Tibial nerve (tissue), 4 donors: ENCODE results near the gene GAL3ST3. TPM values are rescaled to one million over a fixed set of nuclear protein-coding genes. Genes with fewer than 3 reads are reported as not detected.
"Not testable (repeated sequence)": the region's sequence is repeated elsewhere in the genome, so short reads cannot be mapped to it uniquely, and the experiment has no call there.

ENCODE experiments used
- DNase-seq, 2 donors: peaks; one replicate each; pipeline ENCODE4 v3.0.0-alpha.2; 2019; ENCODE audit warnings: low spot score in 2 of 2
- H3K27ac ChIP-seq, 4 donors: fragments of 200-600 bp; sonication (generic) in 3 of 4; one replicate each; pipeline ENCODE4 v1.5.1; 2017 to 2019; ENCODE audit warnings: mild to moderate bottlenecking in 1 of 4
- H3K27me3 ChIP-seq, 2 donors: fragments of 200-600 bp; sonication (generic) in 1 of 2; one replicate each; pipeline versions ENCODE4 v1.5.1 to v1.6.0; 2017 to 2019
- H3K36me3 ChIP-seq, 3 donors: fragments of 200-600 bp; sonication (generic); one replicate each; pipeline ENCODE4 v1.5.1; 2018 to 2019
- H3K4me1 ChIP-seq, 4 donors: fragments of 200-600 bp; sonication (generic) in 3 of 4; one replicate each; pipeline ENCODE4 v1.5.1; 2017 to 2019
- H3K4me3 ChIP-seq, 4 donors: fragments of 200-600 bp; sonication (generic) in 3 of 4; one replicate each; pipeline ENCODE4 v1.5.1; 2017 to 2019; ENCODE audit warnings: mild to moderate bottlenecking in 1 of 4, moderate library complexity in 1 of 4
- H3K9me3 ChIP-seq, 4 donors: fragments of 200-600 bp; sonication (generic) in 3 of 4; one replicate each; pipeline ENCODE4 v1.5.1; 2017 to 2019
- EP300 ChIP-seq, 2 donors: sonication (generic); formaldehyde crosslinking; IDR thresholded peaks; one replicate each; pipeline ENCODE4 v1.6.1; 2017; ENCODE audit warnings: antibody characterized with exemption in 2 of 2, mild to moderate bottlenecking in 1 of 2
- POLR2A ChIP-seq, 2 donors: fragments of 450-650 bp; IDR thresholded peaks; one replicate each; pipeline ENCODE4 v1.6.1; 2017; ENCODE audit warnings: antibody characterized with exemption in 2 of 2, mild to moderate bottlenecking in 2 of 2, moderate library complexity in 2 of 2
- WGBS, 2 donors: methylation state at CpG; one replicate each; pipeline ENCODE4 v1.1.5; 2018; 5-methylcytosine and 5-hydroxymethylcytosine counted together
- total RNA-seq, 4 donors: library from RNA; depleted of rRNA; stranded (reverse); fragments of >200 nt; gene quantifications; one replicate each; pipeline ENCODE4 v1.1.0, GENCODE V29; 2016
- TF ChIP-seq, protein P1 (sequence below), 5 experiments: fragments of 200-600 bp in 3 of 5; fragments of 450-650 bp in 2 of 5; sonication (generic) in 3 of 5; IDR thresholded peaks; one replicate each; pipeline ENCODE4 v1.5.1; 2016 to 2019; ENCODE audit warnings: antibody characterized with exemption in 5 of 5, mild to moderate bottlenecking in 3 of 5, moderate library complexity in 2 of 5

The GAL3ST3 gene
- not detected for total RNA-seq

DNA sequence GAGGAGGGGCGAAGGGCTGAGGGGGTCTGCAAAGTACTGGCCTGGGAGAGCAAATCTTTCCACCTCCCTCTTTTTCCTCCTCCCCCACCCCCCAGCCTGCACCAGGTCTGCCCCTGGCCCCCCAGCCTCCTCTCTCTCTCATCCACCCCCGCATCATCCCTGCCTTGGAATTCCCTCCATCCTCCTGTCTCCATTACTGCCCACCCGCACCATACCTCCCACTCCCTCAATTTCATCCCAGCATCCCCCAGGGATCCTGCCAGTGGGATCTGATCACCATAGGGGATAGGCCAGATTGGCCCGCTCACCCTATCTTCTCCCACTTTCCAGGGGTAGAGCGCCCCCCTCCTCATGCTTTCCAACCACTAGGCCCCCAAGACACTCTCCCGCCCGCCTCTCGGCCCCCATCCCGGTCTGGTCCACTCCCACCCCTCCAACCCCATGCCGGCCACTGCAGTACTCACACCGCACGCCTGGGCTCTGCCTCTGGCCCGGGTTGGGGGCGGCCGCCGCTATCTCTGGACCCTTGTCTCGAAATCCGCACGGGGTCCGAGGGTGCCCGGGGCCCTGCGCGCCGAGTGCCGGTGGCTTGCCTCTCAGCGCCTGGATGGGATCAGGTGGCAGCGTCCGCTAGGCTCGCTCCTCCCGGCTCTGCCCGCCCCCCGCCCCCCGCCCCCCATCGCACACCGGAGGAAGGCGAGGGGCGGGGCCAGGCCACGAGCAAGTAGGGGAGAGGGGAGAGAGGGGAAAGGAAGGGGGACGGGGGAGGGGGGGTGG lies at the start of gene GAL3ST3:
Gene GAL3ST3, minus strand, starts transcription at position 615 of the 777 bp plus-strand sequence. CDS start 3,746 bp downstream, outside the sequence.
- Histone ChIP-seq H3K4me3 (peak within 1 kb of the TSS in 1 of 4 donors; percentile 28), H3K27ac (peak within 1 kb of the TSS in 3 of 4 donors; percentile 18 to 51 (median 22))

GRCh38 chr11:66092125-66092524 lies 43.2 kb upstream of the GAL3ST3 start:
- WGBS, 2 donors = 92 to 100% methylated on average over 2 of the region's 2 CpGs

More for the DNA sequence above, at the start of gene GAL3ST3:
- peaks cover 0 to 38% (median 19%) of the 10 kb centered on the region in 4 donors for H3K4me1 ChIP-seq
- 8 to 12% methylated on average over 26 to 36 of the region's 39 CpGs for WGBS, 2 donors
- H3K27me3 ChIP-seq = peaks cover 0 to 23% of the 10 kb centered on the region in 2 donors
- TF ChIP-seq EP300 (IDR thresholded peaks at IDR 0.05) (no peak), POLR2A (IDR thresholded peaks at IDR 0.05) (no peak)
- TF ChIP-seq, protein P1, sequence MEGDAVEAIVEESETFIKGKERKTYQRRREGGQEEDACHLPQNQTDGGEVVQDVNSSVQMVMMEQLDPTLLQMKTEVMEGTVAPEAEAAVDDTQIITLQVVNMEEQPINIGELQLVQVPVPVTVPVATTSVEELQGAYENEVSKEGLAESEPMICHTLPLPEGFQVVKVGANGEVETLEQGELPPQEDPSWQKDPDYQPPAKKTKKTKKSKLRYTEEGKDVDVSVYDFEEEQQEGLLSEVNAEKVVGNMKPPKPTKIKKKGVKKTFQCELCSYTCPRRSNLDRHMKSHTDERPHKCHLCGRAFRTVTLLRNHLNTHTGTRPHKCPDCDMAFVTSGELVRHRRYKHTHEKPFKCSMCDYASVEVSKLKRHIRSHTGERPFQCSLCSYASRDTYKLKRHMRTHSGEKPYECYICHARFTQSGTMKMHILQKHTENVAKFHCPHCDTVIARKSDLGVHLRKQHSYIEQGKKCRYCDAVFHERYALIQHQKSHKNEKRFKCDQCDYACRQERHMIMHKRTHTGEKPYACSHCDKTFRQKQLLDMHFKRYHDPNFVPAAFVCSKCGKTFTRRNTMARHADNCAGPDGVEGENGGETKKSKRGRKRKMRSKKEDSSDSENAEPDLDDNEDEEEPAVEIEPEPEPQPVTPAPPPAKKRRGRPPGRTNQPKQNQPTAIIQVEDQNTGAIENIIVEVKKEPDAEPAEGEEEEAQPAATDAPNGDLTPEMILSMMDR (IDR thresholded peaks at IDR 0.05) = no peak
- DNase-seq = no peak
- H3K36me3 ChIP-seq = peaks cover 0 to 2% (median 0%) of the 10 kb centered on the region in 3 donors
- no peaks in the 10 kb centered on the region for H3K9me3 ChIP-seq

DNA sequence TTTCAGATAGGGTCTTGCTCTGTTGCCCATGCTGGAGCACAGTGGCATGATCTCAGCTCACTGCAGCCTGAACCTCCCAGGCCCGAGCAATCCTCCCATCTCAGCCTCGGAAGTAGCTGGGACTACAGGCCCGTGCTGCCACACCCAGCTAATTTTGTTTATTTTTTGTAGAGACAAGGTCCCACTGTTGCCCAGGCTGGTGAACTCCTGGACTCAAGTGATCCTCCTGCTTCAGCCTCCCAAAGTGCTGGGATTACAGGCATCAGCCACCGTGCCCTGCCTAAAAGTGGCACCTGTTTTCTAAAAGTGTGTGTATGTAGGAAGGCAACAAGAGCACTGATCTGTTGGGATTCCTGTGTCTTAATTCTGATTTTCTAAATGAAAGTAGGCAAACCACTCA lies 41.3 kb upstream of the GAL3ST3 start:
- Histone ChIP-seq H3K36me3 (no peaks in the 10 kb centered on the region), H3K9me3 (no peaks in the 10 kb centered on the region), H3K4me3 (no peak overlapping the region), H3K27ac (no peak overlapping the region), H3K4me1 (peaks cover 0 to 17% (median under 1%) of the 10 kb centered on the region in 4 donors), H3K27me3 (no peaks in the 10 kb centered on the region)
- no peak for DNase-seq
- TF ChIP-seq, protein P1 (IDR thresholded peaks at IDR 0.05) = no peak
- TF ChIP-seq EP300 (IDR thresholded peaks at IDR 0.05) (no peak), POLR2A (IDR thresholded peaks at IDR 0.05) (no peak)
- 89 to 90% methylated on average over 4 of the region's 4 CpGs for WGBS, 2 donors

More at GRCh38 chr11:66092125-66092524, 43.2 kb upstream of the GAL3ST3 start:
- H3K9me3 ChIP-seq, DNase-seq, H3K4me3 ChIP-seq, H3K27ac ChIP-seq, H3K36me3 ChIP-seq, H3K4me1 ChIP-seq, H3K27me3 ChIP-seq: not testable (repeated sequence)

GRCh38 chr11:66089067-66089466 lies 40.1 kb upstream of the GAL3ST3 start:
- H3K27me3 ChIP-seq = no peaks in the 10 kb centered on the region
- TF ChIP-seq EP300 (IDR thresholded peaks at IDR 0.05) (no peak), POLR2A (IDR thresholded peaks at IDR 0.05) (no peak)
- TF ChIP-seq, protein P1 (IDR thresholded peaks at IDR 0.05) = no peak

DNA sequence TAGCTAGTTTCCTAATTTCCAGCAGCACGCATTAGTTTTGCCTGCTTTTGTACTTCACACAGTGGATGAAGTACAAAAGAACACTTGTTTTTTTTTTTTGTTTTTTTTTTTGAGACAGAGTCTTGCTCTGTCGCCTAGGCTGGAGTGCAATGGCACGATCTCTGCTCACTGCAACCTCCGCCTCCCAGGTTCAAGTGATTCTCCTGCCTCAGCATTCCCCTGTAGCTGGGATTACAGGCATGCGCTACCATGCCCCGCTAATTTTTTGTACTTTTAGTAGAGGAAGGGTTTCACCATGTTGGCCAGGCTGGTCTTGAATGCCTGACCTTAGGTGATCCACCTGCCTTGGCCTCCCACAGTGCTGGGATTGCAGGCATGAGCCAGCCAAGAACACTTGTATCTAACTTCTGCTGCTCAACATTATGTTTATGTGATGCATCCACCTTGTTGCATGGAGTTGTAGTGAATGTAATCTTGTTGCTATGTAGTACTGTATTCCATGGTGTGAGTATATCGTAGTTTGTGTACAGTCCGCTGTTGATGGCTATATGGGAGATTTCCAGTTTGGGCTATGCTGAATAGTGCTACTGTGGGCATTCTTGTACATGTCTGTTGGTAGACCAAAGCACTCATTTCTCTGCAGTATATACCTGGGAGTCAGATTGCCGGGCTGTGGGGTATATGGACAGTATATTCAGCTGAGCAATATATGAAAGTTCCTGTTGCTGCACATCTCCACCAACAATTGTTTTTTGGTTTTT lies 38.4 kb upstream of the GAL3ST3 start:
- Histone ChIP-seq H3K9me3 (no peaks in the 10 kb centered on the region), H3K27me3 (no peaks in the 10 kb centered on the region), H3K4me1 (peaks cover 0 to 43% (median 15%) of the 10 kb centered on the region in 4 donors), H3K36me3 (no peaks in the 10 kb centered on the region), H3K27ac (peak overlapping the region in 2 of 4 donors; percentile 67 to 68), H3K4me3 (no peak overlapping the region)
- TF ChIP-seq POLR2A (IDR thresholded peaks at IDR 0.05) = no peak
- no peak for TF ChIP-seq EP300 (IDR thresholded peaks at IDR 0.05)
- TF ChIP-seq, protein P1 (IDR thresholded peaks at IDR 0.05) = no peak
- no peak for DNase-seq
- 68 to 70% methylated on average over 9 of the region's 9 CpGs for WGBS, 2 donors

More at GRCh38 chr11:66089067-66089466, 40.1 kb upstream of the GAL3ST3 start:
- peaks cover 0 to 25% (median 3%) of the 10 kb centered on the region in 4 donors for H3K4me1 ChIP-seq
- no peak overlapping the region for H3K4me3 ChIP-seq
- H3K27ac ChIP-seq = no peak overlapping the region
- 51 to 70% methylated on average over 3 of the region's 3 CpGs for WGBS, 2 donors
- H3K36me3 ChIP-seq = no peaks in the 10 kb centered on the region
- H3K9me3 ChIP-seq = no peaks in the 10 kb centered on the region
- no peak for DNase-seq
